SKM-1 treated with dmso at 0.1 percent for 144 hours (cell line): ENCODE results near the gene SLCO4C1.

Experiments used
- DNase-seq: peaks from one replicate; lab custom pipeline; 2025; ENCODE audit not compliant: unreplicated experiment; lab: John Stamatoyannopoulos, UW

SLCO4C1 gene, protein sequence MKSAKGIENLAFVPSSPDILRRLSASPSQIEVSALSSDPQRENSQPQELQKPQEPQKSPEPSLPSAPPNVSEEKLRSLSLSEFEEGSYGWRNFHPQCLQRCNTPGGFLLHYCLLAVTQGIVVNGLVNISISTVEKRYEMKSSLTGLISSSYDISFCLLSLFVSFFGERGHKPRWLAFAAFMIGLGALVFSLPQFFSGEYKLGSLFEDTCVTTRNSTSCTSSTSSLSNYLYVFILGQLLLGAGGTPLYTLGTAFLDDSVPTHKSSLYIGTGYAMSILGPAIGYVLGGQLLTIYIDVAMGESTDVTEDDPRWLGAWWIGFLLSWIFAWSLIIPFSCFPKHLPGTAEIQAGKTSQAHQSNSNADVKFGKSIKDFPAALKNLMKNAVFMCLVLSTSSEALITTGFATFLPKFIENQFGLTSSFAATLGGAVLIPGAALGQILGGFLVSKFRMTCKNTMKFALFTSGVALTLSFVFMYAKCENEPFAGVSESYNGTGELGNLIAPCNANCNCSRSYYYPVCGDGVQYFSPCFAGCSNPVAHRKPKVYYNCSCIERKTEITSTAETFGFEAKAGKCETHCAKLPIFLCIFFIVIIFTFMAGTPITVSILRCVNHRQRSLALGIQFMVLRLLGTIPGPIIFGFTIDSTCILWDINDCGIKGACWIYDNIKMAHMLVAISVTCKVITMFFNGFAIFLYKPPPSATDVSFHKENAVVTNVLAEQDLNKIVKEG

DNA sequence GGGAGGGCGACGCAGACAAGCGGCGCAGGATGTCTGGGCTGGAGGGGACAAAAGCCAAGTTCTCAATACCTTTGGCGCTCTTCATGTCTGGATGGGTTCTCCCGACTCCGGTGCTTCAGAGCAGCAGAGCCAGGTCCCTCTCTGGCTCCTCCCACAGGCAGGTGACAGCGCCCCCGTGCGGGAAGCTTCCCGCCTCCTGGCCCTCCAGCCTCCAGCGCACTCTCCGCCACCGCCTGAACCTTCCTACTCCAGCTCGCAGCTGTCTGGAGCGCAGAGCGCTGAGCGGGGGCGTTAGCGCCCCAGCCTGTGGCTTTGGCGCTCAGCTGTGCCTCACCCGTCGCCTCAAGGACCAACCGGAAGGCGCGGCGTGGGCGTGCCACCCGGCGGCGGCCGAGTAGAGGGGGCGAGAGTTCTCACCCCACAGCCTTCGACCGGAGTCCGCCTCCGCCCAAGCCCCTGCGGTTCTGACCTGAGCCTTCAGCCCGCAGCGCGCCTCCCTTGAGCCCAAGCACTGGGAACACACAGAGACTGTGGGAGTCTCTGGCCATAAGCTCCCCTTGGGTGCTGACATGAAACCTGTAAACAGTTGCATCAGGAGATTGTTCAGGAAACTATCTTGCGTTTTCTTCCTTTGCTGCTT is at the start of gene SLCO4C1:
Gene SLCO4C1, minus strand, starts transcription at position 107 of the 640 bp plus-strand sequence. Its CDS starts 22 bp downstream, at position 85.
- peak; percentile 91 for DNase-seq

DNA sequence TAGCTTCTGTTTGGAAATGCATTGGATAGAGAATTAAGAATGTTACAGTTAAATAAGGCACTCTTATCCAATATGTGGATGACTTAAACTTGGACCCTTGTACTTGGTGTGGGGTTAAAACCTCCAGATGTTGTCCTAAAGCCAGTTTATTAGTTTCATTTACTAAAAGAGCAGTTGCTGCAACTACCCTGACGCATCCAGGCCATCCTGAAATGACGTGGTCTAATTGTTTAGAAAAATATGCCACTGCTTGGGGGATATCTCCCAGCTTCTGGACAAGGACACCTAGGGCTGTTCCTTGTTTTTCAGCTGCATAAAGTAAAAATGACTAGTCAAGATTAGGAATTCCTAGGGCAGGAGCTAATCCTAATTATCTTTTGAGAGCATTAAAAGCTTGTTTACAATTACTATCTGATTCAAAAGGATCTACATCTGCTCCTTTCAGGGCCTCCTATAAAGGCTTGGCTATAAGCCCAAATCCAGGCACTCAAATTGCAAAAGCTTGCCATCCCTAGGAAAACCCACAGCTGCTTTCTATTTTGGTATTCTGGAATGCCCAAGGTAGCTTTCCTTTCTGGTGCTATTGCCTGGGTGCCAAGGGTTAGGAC is 45.7 kb upstream of the SLCO4C1 start:
- DNase-seq: no peak

DNA sequence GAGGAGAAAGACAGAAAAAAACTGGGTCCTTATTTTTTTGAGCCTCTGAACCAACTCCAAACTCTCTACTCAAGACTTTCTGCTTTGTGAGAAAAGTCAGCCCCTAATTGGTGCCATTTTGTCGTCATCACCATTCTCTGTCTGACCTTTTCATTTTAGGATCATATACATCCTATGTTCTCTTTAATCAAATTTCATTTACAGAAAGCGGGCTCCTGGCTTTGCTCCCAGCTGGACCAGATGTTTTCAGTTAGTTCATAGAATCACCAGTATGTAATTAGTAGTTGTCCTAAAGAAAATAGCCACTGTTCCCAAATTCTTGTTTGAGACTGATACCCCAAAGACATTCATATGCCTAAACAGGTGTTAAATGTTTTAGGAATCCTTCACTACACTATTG is 28.6 kb upstream of the SLCO4C1 start:
- no peak for DNase-seq

DNA sequence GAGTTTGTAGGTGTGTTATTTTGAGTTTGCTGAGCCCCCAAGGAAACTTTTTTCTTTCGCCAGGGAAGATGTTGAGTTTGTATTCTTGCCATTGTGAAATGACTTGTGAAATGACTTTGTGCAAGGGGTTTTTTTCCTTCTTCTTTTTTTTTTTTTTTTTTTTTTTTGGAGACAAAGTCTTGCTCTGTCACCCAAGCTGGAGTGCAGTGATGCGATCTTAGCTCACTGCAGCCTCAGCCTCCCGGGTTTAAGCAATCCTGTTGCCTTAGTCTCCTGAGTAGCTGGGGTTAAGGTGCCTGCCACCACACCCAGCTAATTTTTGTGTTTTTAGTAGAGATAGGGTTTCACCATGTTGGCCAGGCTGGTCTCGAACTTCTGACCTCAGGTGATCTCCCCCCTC is 22.7 kb upstream of the SLCO4C1 start:
- DNase-seq: peak; percentile 55

DNA sequence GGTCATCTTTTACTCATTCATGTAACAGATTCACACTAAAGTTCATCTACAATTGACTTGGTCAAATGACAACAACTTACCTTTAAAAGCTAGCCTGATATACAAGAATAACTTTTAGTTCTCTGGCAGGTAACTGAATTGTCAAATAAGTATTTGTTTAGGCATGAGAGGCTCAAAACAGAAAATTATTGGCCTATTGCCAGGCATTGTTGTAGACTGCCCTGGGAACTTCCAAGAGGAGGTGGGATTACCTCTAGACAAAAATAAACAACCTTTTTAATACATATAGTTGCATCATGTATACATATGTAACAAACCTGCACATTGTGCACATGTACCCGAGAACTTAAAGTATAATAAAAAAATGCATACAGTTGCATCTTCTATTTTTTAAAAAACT is 18.2 kb upstream of the SLCO4C1 start:
- DNase-seq: no peak

DNA sequence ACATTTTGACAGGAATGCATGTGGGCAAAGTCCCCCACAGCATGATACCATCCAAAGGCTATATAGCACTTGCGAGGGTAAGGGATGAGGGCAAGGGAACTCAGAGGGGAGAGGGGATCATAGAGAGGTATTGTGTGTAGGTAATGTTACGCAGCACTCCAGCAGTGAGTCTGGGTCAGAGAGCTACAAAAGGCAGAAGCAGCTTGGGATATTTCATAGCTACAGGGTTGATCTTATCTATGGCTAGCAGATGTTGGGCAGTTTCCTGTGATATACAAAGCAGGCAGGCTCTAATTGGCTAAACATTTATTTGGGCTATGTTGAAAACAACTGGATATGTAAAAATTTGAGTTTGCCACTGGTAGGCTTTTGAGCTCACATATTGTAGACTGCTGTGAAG is 17.8 kb upstream of the SLCO4C1 start:
- peak; percentile 47 for DNase-seq

DNA sequence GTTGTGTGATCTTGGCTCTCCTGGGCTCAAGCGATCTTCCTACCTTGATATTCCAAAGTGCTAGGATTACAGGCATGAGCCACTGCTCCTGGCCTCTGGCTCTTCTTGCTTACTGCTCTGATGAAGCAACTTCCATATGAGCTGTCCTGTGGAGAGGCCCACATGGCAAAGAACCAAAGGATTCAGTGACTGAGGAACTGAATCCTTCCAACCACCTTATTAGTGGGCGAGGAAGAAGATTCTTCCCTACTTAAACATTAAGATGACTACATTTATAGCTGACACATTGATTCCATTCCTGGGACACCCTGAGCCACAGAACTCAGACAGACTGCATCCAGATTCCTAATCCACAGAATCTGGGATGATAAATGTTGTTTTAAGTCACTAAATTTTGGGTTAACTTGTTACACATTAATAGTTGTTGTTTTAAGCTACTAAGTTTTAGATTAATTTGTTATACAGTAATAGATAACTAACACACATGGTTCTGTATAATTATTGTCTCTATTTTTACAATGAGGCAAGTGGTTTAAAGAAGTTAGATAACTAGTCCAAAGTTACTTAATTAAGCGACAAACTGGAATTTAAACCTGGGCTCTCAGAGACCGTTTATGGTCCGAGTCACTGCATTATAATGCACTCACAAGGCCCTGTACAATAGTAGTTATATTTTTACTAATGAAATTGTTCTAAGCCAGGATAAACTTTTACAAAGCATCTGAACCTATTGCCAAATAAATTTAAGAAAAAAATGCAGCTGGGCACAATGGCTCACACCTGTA is 16.7 kb upstream of the SLCO4C1 start:
- DNase-seq: peak; percentile 25

DNA sequence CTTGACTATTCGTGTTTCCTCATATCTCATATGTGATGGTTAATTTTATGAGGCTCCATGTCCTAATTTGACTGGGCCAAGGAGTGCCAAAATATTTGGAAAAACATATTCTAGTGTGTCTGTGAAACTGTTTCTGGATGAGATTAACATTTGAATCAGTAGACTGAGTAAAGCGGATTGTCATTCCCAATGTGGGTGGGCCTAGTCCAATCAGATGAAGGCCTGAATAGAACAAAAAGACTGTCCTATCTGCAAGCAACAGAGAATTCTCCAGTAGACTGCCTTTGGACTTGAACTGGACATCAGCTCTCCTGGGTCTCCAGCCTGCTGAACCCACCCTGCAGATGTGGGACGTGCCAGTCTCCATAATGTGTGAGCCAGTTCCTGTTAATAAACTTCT is 13.5 kb upstream of the SLCO4C1 start:
- no peak for DNase-seq

DNA sequence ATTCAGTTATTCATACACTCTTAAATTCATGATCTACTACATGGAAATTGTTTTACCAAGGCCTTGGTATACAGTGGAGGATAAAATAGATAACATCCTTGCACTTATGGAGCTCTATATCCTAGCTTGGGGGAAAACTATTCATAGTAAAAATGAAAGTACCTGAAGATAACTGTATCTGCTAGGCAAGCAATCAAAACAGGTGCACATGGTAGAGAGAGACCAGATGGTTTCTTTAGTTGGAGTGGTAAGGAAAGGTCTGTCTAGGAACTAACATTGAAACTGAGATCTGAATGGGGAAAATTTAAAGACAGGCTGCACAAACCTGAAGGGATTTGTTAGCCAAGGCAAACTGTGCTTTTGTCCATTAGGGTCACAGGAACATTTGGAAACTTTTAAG is 11.1 kb upstream of the SLCO4C1 start:
- no peak for DNase-seq

DNA sequence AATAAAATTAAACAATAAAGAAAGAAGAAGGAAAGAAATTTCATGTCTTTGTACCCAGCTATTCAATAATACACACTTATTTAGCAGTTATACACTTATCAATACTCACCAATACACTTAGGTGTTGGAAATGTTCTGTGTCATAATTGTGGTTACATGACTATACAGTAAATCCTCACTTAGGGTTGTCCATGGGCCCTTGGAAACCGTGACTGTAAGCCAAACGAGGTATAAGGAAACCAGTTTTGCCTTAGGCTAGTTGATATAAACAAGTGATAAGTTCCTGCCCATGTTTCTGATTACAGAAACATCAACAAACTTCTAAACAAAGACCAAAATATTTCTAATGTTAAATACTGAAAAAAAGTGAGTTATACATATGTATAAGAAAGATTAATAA is 10.0 kb upstream of the SLCO4C1 start:
- no peak for DNase-seq

DNA sequence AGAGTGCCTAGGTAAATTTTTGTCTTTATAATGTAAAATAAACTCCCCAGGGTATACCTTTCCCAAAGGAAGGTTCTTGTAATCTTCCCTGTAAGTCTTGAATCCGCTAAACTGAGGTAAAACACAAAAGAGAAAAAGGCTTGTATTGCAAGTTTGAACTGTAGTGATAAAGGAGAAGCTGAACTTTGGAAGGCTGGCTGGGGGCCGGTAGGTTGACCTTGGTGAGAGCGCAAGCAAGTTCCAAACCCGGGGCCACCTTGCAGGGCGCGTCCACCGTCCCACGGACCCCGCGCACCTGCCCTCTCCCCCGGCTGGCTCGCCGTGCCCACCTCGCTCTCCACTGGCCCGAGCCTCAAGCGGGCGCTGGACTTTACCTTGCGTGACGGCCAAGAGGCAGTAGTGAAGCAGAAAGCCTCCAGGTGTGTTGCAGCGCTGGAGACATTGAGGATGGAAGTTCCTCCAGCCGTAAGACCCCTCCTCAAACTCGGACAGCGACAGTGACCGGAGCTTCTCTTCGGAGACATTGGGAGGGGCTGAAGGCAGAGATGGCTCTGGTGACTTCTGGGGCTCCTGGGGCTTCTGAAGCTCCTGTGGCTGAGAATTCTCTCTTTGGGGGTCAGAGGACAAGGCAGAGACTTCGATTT is 428 bp downstream of the SLCO4C1 start:
- DNase-seq: no peak

DNA sequence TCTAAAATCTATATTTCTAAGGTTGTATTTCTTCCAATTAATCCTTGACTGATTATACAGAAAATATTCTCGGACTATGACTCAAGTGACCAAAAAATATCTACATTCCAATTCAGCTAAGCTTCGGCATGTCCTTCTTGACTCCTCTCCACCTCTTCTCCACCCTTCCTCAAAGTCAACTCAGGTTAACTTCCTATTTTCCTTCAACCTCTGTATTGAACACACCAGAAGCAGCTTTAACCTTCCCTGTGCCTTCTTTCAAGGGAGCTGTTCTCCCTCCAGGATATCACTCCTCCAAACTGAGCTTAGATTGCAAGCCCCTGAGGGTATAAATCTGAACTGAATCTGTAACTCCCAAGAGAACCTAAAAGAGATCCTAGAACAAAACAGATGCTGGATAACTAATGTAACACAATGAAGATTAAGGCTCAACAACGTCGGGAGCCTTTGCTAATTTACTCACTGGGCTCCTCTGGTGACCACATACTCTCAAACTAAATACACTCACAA is 1.1 kb downstream of the SLCO4C1 start:
- peak; percentile 41 for DNase-seq

DNA sequence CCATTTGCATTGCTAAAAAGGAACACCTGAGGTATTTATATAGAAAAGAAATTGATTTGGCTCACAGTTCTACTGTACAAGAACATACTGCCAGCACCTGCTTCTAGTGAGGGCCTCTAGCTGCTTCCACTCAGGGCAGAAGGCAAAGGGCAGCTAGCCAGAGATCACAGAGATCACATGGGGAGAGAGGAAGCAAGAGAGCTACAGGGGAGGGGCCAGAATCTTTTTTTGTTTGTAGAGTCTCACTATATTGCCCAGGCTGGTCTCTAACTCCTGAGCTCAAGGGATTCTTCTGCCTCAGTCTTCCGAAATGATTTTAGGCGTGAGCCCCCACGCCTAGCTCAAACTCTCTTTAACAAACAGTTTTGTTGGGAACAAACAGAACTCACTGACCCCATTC is 6.1 kb downstream of the SLCO4C1 start:
- no peak for DNase-seq

DNA sequence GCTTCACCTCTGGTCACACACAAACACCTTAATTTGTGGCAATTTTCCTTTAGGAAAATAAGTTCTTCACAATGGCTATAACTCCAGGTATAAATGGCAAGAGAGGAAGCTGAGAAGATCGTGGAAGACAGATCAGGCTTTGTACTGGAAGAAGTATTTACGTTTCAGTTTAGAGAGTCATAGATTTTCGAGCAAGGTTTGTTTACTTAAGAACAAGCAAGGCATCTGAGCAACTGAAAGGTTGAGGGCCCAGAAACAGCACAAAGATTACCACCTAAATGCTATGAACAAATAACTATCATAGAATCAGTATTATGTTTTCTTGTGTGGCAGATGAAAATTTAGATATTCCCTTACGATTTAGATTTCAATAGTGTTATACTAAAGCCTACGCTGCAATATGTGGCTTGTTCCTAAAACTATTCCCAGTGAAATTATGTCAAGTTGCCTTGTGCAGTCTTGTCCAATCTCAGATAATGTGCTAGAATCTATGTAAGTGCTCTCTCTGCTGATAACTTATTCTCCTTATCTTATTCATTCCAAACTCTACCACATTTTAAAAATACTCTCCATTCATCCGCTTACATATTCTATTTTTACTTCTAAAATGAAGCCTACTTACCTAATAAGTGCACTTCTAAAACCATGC is 6.7 kb downstream of the SLCO4C1 start:
- no peak for DNase-seq

DNA sequence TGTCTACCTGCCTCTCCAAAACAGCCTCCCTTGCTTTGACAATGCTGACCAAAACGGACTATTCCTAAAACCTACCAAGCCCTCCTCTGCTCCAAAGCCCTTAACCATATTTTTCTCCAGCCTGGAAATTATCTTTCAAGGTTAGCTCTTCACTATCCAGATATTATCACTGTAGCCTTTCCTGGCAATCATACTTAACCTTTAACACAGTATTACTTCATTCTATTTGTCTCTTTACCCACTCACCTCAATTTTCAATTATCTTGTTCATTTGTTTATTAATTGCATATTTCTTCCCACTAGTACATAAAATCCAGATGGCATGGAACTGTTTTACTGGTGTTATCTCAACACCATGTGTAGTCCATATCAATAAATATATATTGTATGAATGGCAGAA is 7.5 kb downstream of the SLCO4C1 start:
- no peak for DNase-seq

DNA sequence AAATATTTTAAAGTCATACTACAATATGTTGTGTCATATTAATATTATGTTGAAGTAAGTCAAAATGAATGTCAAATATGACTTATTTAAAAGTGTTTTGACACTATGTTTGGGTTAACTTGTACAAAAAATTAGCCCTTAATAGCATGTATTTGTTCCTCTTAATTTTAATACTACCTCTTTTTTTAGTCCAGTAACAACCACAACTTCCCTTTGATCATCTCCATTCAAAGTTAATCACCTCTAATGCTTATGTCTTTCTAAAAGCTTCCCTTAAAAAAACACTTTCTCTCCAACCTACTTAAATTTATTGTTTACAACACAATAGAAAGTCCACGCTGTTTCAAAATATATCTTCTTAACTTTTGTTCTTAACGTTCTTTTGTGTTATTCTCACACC is 9.6 kb downstream of the SLCO4C1 start:
- DNase-seq: peak; percentile 38

DNA sequence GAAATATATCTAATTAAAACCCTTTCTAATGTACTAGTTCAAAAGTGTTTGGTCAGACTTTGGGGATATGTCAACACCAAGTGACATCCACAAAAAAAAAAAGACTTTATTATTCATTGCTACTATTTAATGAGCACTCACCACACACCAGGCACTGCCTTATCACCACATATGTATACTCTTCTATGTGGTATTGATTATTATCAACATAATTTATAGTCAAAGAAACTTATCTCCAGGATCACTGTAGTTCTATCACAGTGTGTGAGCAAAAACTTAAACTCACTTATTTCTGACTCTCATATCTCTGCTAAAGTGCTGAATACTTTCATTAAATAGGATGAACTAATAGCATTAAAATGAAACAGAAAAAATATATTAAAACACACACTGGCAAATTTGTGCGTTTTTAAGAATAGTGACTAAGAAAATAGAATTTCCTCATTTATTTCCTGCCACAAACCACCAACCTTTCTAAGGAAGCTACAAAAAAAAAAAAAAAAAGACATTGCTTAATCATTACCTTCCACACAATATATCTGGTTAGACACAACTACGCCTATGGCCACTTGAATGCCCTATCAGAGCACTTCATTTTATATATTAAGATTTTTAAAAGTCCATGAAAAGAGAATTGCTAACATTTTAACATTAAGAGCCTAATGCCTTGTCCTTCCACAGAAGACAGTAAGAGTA is 12.8 kb downstream of the SLCO4C1 start:
- DNase-seq: peak; percentile 71

DNA sequence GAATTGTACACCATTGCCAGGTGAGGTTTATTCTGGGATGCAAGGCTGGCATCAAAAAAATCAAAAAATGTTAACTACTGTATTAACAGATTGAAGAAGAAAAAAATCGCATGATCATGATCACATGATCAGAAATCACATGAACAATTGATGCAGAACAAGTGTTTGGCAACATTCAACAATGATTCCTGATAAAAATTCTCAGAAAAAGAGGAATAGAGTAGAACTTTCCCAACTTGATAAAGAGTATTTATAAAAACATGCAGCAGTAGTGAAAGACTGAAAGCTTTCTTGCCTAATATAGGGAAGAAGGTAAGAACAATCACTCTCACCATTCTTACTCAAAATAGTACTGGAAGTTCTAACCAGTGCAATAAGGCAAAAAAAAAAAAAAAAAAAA is 16.4 kb downstream of the SLCO4C1 start:
- no peak for DNase-seq

DNA sequence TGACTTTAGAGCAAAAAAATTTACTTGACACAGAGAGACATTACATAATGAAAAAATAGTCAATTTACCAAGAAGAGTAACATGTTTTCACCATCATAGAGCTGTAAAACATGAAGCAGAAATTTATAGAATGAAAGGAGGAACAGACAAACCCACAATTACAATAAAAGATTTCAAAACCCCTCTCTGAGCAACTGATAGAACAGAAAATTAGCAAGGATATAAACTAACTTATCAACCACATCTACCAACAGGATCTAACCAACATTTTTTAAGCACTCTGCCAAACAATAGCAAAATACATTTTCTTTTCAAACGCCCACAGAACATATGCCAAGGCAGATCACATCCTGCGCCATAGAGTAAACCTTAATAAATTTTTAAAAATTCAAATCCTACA is 17.9 kb downstream of the SLCO4C1 start:
- no peak for DNase-seq
